GM18498 (cell line): Measurements from ENCODE around the gene CSMD2.
"Not testable (repeated sequence)": the region's sequence is repeated elsewhere in the genome, so short reads cannot be mapped to it uniquely, and the experiment has no call there.

ENCODE experiments used
- ATAC-seq: cut with Tn5 transposase; IDR thresholded peaks from one replicate; pipeline ENCODE4 v1.9.1; 2021; ENCODE audit warnings: mild to moderate bottlenecking, moderate library complexity; ENCODE audit not compliant: unreplicated experiment

CSMD2 gene

GRCh38 chr1:34055818-34056217, 109.2 kb downstream of the CSMD2 start:
- ATAC-seq = no peak

- no peak for ATAC-seq
These were observed 110.1 kb downstream of the CSMD2 start for GRCh38 chr1:34054920-34055319.

DNA sequence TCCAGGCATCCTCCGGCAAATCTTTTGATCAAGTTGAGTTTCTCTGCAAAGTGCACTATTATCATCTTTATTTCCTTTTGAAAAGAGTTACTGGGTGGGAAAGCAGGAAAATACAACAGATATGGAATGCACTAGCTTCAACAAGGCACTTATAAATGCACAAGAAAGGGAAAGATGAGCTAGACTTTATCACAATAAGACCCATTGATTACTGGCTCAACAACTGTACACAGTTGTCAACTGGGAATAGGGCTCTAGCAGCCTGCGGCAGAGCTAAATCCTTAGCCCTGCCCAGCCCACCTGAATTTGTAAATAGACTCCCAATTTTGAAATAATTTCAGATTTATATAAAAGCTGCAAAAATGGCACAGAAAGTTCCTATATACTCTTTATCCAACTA, 111.4 kb downstream of the CSMD2 start:
- no peak for ATAC-seq

- ATAC-seq = no peak
These were observed 112.5 kb downstream of the CSMD2 start for GRCh38 chr1:34052565-34052964.

DNA sequence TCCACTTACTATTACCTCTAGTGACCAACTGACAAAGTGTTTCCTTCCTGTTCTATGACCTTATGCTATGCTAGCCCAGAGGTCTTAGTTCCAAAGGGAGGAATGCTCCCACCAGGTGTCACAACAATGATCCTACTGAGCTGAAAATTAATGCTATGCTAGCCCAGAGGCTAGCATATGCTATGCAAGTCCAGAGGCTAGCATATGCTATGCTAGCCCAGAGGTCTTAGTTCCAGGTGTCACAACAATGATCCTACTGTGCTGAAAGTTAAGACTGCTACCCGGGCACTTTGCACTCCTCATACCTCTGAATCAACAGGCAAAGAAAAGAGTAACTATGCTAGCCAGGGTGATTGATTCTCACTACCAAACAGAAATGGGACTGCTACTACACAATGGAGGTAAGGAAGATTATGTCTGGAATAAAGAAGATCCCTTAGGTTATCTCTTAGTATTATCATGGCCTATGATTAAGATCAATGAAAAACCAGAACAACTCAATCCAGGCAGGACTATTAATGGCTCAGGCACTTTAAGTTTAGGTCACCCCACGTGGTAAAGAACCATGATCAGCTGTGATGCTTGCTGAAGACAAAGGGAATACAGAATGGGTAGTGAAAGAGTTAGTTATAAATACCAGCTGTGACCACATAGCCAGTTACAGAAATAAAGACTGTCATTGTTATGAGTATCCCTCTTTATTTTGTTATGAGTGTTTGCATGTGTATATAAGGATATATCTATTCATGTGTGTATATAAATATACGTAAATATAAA, 114.1 kb downstream of the CSMD2 start:
- ATAC-seq = no peak

DNA sequence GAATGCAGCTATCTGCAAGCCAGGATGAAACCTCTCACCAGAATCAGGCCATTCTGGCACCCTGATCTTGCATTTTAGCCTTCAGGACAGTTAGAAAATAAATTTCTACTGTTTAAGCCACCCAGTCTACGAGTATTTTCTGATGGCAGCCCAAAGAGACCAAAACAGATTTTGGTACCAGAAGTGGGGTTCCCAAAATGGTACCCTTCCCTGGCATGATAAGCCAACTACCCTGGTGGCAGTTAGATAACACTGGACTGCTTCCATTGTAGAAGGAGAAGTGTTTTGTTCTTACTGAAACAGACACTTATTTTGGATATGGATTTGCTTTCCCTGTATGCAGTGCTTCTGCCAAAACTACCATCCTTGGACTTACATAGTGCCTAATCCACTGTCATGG, 115.0 kb downstream of the CSMD2 start:
- ATAC-seq = no peak

DNA sequence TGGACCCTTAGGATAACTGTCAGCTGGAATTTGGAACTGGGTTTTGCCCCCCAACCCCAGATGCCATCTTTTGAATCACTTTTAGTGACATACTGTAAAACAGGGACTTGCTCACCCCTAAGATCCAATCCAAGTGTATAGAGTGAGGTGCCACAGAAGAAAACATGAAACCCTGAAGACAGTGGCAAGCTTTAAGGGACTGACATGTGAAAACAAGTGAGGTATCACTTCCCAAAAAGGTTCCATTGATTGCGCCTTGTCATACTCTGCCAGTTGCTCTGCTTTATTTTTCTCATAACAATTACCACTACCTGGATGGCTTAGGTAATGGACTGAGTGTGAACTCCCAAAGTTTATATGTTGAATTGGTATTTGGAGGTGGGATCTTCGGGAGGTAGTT, 115.6 kb downstream of the CSMD2 start:
- ATAC-seq = no peak

DNA sequence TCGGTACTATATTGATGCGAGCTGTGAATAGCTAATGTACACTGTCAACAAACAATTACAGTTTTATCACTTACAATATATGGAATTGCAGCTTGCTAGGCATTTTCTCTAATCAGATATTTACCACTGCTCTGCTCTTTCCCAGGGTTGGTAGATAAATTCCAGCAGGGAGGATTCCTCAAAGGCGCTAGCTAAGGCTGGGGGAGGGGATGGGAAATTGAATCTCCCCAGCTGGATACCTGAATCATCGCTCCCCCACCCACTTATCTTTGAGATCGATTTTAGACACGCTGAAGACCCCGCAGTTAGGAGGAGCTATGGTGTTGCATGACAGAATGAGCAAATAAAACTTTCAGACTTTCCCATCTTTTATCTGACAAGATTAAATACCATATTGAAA, 127.2 kb downstream of the CSMD2 start:
- no peak for ATAC-seq

GRCh38 chr1:34037109-34037508, 127.9 kb downstream of the CSMD2 start:
- ATAC-seq = no peak

GRCh38 chr1:34034036-34034435, 131.0 kb downstream of the CSMD2 start:
- no peak for ATAC-seq

DNA sequence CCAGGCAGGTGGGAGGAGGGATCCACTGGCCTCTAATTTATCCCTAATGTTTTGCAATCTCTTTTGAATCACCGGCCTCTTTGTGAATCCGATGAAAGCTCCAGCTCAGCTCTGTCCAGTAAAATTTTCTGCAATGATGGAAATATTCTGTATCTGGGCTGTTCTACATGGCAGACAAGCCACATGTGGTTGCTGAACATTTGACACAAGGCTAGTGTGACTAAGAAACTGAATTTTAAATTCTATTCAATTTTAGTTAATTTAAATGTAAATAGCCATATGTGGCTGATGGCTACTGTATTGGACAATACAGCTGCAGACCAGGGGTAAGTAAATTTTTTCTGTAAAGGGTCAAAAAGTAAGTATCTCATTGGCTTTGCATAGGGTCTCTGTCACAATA, 135.1 kb downstream of the CSMD2 start:
- ATAC-seq = no peak

DNA sequence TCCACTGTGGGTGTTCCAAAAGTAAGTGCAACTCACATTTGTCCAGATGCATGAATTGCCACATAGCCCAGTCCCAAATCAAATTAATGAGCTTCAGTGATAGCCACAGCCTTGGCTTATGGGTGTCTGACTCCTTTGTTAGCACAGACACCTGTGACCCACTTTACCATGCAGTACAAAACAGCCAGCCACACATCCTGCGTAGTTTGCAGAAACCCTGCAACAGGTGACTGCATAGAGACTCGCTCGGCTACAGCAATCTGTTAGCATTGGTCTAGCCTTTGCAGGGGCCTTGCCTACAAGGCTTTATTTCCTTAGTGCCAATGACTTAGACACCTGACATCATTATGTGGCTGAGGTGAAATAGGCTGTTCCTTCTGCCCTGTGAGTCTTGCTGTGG, 135.5 kb downstream of the CSMD2 start:
- no peak for ATAC-seq

DNA sequence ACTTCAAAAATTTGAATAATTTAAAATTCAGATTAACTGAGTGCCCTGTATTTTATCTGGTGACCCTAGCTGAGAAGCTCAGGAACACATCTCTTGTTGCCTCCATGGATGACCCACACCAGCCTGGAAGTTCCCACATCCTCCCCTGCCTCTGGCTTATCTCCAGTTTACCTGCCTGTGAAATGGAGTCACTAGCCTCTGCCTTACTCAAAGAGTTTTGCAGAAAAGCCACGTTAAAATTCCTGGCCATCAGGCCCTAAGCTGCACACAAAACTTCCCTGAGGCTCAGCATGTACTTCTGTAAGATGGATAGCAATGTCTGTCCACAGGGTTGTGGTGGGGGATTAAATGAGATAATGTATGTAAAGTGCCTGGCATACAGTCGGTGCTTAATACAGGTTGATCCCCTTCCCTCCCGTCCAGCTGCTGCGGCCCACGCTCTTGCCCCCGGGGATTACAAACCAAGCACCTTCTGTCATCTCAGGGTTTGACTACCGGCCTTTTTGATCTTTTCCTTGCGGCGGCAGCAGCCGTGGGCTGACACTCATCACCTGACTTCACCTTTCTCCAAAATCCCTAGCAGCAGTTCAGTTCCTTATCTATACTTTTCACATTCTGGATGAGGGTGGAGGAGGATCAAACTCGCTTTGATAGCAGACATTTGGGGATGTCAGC, 136.5 kb downstream of the CSMD2 start:
- no peak for ATAC-seq

GRCh38 chr1:34025675-34026074, 139.4 kb downstream of the CSMD2 start:
- no peak for ATAC-seq

GRCh38 chr1:34024485-34024884, 140.5 kb downstream of the CSMD2 start:
- no peak for ATAC-seq

DNA sequence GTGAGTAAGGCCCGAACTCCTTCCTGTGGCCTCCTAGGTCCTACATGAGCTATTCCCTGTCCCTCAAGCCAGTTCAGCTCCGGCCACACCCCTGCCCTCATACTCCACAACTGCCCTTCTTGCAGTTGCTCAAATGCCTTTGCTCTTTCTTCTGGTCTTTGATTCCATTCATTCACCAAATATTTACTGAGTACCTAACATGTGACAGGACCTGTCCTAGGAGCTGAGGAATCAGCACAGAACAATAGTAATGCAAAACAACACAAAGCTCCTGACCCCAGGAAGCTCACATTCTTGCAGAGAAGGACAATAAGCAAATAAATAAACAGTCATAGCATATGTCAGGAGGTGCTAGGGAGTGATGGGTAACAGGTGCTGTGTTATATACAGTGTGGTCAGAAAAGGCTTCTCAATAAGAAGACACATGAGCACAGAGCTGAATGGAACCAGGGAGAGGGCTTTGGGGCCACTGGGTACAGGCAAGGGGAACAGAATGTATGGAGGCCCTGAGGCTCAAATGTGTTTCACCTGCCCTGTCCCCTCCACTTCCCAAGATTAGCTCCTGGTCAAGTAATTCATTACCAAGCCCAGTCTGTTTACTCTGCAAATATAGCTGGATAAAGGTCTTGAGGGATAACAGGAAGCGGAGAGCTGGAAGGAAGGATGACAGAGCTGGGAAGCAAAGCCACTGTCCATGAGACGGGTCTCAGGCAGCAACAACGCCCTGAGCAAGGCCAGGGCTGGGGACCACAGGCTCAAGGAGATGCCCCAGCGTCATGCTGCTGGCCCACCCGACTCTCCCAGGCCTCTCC, 145.1 kb downstream of the CSMD2 start:
- no peak for ATAC-seq

DNA sequence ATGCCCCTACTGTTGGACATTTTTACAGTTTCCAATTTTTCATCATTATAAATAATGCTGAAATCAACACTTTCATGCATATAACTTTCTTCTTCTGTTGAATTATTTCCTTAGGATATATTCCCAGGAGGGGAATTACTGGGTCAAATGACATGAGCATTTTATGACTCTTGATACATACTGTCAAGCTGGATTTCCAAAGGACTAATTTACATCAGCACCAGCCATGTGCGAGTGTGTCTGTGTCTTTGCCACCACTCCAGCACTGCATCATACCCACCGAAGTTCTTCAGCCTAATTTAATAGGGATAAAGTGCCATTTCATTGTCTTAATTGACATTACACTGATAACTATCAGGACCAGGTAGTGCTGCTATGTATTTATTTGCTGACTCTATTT, 146.7 kb downstream of the CSMD2 start:
- no peak for ATAC-seq

- ATAC-seq = not testable (repeated sequence)
These were observed 148.7 kb downstream of the CSMD2 start for GRCh38 chr1:34016281-34016680.

GRCh38 chr1:34013958-34014737, 150.9 kb downstream of the CSMD2 start:
- ATAC-seq = no peak

DNA sequence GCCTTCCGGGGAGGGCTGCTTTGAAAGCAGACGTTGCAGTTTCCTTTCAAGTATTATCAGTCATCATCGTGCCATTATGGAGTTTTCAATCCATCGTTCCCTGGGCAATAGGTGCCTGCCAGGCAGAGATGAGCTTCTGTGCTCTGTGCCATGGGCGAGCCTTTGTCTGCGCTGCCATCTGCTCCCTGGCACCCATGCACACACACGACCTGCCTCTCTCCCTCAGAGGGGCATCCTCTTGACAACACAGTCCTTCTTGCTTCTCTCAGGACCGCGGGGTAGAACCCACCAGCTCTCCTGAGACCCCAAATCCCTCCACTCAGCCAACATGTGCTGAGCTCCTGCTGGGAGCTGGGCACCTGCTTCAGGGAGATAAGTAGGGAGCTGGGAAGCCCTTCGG, 151.9 kb downstream of the CSMD2 start:
- ATAC-seq = no peak
